ELF-1 (cell line): Measurements from ENCODE around the gene WASF3.
A peak's percentile ranks its signal among the peaks of the same experiment; 100 is the strongest.

ENCODE experiments used
- DNase-seq: peaks from one replicate; pipeline ENCODE4 v3.0.0-alpha.2; 2016; ENCODE audit warnings: low read depth, low spot score

The WASF3 gene

DNA sequence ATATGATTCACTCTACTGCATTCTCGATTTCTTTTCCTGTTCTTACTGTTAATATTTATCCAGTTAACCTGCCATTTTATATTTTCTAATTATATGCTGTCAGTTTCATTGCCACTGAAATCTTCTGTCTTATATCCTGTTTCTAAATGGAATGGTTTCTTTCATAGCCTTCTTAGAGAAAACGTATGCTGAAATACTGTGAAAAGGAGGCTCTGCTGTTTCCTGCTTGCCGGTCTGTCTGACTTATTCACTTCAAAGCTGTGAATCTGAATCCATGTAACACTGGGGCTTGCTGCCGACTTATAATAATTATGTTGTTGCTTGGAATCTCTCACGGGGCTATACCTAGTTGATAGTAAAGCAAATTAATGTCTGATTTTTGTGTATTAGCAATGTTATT, 123.1 kb downstream of the WASF3 start:
- no peak for DNase-seq

DNA sequence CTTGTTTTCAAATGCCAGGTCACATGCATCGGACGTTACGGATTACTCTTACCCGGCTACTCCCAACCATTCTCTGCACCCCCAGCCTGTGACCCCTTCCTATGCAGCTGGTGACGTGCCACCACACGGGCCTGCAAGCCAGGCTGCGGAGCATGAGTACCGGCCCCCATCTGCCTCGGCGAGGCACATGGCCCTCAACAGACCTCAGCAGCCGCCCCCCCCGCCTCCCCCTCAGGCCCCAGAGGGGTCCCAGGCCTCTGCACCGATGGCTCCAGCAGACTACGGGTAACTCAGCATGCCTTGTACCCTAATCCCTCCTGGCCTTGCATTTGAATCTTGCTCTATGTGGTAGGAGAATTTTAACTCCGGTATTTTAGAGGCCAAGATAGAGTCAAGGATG, 123.6 kb downstream of the WASF3 start:
- no peak for DNase-seq

DNA sequence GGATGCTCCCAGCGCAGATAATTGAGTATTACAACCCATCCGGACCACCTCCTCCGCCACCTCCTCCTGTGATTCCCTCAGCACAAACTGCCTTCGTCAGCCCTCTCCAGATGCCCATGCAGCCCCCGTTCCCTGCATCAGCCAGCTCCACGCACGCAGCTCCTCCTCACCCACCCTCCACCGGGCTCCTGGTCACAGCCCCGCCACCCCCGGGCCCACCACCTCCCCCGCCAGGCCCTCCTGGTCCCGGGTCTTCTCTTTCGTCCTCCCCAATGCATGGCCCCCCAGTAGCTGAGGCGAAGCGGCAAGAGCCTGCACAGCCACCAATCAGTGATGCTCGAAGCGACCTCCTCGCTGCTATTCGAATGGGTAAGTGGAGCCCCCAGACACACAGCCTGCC, 125.1 kb downstream of the WASF3 start:
- no peak for DNase-seq

- DNase-seq: no peak
Measured at GRCh38 chr13:26685606-26686005, 128.1 kb downstream of the WASF3 start.

DNA sequence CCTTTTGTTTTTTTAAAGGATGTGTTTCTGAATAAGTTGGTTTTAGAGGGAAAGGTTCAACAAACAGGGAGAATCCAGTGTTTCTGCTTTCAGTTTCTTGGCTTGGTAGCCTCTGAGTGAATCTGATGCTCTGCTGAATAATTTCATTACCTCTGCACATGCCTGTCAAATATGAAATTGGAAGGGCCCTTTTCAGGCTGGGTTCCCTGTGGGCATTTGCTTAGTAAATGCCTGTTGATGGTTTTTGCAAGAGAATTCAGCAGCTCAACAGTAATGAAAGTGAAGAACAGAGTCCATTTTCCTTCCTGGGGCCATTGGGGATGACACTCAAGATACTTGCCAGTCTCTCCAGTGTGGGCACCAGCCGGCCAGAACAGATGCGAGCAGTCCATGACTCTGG, 128.8 kb downstream of the WASF3 start:
- DNase-seq: no peak

DNA sequence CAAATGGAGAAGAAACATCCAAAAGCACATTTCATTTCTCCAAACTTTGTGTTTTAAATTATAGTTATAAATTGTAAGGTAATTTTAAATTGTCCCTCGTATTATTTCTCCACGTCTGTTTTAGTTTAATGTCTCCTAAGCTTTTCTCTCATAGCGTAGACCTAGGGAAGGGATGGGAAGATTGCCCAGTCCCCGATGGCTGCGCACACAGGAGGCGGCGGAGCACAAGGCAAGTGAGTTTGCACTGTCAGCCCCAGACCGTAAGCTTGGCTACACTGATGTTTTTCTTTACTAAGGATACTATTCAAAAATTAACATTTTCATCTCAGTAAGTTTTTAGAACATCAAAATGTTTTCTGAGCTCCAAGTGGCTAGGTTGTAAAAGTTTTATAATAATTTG, 130.8 kb downstream of the WASF3 start:
- DNase-seq: no peak

- no peak for DNase-seq
Measured at GRCh38 chr13:26688980-26689379, 131.5 kb downstream of the WASF3 start.

- no peak for DNase-seq
Measured at GRCh38 chr13:26693749-26694463, 136.4 kb downstream of the WASF3 start.

GRCh38 chr13:26694609-26695359, 137.3 kb downstream of the WASF3 start:
- no peak for DNase-seq

DNA sequence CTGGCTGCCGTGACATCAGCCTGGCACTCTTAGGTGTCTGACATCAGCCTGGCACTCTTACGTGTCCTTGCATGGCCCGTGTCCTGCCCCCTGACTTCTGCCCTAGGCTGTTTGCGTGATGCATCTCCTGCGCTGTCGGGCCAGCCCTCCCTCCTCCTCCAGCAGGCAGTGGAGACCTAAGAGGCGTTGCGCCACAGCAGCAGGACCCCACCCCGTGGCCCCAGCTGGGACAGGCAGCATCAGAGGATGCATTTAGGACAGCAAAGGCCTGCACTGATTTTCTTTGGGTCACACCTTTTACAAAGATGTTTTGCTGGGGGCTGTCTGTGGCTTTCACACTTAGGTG, 137.8 kb downstream of the WASF3 start:
- DNase-seq: no peak

DNA sequence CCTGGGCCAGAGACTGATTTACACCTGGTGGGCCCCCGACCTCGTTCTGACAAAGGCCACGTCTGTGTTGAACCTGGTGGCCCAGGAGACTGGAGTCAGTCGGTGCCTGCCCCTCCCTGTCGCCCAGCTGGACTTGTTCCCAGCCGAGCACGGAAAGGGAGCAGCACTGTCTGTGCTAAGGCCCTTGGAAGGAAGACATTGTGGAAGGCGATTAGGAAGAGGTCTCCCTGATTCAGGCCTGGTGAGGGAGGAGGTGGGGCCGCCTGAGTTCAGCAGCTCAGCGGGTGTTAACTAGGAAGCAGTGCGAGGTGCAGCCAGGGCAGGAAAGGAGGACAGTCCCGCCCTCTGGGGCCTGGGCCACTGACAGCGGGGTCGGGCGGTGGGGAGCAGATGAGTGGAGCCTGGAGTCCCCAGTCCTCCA, 138.4 kb downstream of the WASF3 start:
- DNase-seq: no peak

DNA sequence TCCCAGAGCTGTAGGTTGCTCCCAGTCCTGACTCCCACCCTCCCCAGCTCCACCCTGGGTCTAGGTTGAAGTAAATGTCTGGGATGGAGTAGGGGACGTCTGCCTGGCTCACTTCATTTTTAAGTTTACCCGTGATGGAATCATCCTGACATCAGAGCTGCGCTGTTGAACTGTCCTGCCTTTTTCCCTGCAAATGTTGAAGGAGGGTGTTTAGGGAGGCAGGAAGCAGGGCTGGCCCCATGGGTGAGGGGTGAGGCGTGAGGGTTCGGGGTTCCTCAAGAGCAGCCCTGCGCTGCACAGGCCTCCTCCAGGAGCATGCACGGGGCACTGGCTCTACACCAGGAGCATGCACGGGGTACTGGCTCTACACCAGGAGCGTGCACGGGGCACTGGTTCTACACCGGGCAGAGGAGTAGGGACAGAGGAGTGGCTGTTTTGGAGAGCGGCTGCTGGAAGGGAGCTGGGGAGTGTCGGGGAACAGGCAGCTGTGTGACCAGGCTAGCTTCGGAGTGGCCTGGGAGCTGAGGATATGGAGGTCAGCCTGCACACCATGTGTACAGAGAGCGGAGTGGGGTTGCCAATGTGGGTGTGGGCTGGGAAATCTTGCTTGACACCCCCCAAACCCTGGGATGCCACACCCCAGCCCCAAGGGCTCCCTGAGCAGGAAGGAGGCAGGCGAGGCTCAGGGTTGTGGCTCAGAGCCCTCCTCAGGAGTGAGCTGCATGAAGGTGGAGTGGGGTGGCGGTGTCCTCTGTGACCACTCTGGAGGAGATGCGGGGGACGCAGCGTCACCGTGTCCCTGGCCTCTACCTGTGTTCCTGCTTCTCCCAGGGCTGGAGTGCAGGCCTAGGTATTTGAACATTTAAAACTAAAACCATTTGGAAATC, 139.8 kb downstream of the WASF3 start:
- DNase-seq: no peak

DNA sequence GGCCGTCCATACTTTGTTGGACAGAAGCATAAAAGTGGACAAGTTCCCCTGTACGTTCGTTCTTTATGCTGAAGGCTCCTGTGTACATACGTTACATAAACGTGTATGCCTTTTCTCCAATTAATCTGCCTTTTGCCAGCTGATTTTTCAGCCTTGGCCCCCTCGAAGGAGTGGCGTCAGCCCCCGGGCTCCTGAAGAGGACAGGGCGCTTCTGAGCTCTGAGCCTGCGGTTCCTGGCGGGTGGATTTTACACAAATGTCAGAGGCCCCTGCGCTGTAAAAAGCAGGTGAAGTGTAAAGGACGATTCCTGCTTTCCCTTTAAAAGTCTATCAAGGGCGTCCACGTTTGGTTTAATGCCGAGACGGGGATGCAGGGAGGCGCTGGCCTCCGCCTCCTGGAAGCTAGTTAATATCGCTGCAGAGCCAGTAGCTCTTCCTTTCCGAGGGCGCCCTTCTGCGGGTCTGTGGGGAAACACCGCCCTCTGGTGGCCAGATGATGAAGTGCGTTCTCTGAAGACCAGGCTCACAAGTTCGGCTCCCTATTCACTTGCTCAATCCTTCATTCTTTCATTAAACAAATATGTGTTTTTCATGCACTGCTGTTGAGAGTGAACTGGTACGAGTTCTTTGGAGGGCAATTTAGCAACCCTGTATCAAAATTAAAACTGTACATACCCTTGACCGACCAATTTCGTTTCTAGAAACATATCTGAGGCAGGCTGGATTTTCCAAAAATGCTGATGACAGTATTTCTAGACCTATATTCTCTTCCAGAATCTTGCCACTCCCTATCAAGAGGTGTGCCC, 141.1 kb downstream of the WASF3 start:
- DNase-seq: peak; percentile 90

DNA sequence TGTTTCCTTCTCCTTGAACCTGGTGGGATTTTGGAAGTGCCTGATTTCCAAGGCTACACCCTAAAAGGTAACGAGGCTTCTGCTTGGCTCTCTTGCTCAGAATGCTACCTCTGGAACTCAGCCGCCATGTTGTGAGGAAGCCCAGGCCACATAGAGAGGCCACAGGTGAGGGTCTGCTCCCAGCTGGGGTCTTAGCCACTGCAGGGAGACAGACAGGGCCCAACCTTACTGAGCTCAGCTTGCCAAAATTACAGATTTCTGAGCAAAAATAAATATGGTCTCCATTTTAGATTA, 141.7 kb downstream of the WASF3 start:
- DNase-seq: no peak

- no peak for DNase-seq
Measured at GRCh38 chr13:26705536-26705935, 148.1 kb downstream of the WASF3 start.

- no peak for DNase-seq
Measured at GRCh38 chr13:26706381-26706780, 148.9 kb downstream of the WASF3 start.

DNA sequence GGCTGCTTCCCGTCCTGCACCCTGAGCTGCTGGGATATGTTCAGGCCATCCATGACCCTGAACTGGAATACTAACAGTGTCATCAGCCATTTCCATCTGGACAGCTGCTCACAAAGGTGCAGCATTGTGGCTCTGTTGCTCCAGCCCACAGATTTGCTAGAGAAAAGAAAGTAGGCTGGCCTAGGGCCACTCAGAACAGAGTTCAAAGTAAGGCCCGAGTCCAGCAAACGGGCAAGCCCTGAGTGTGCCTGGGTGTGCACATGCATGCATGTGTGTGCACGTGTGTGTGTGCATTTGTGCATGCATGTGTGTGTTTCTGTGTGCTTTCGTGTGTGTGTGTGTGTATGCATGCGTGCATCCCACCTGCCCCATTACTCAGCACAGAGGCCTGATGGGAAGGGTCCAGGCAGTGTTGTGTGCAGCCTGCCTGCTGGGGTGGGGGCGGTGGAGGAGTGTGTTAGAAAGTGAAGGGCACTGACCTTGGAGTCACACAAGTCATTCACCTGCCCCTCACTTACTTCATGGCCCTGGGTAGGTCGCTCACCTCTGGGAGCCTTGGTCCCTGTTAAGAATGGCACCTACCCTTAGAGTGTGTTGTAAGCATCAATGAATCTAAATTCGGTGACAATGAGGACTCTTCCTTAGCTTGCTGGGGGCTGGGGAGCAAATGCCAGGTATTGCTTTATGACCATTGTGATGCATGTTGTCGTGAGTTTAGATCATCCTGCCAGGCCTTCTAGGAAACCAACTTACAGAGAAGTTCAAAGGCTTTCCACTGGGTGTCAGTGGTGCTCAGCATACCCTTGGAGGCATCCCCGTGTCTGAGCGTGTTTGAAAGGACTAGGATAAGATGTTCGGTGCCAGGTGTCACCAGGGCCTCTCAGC, 149.9 kb downstream of the WASF3 start:
- peak; percentile 73 for DNase-seq

- no peak for DNase-seq
Measured at GRCh38 chr13:26708007-26708297, 150.5 kb downstream of the WASF3 start.

- no peak for DNase-seq
Measured at GRCh38 chr13:26709461-26709860, 152.0 kb downstream of the WASF3 start.

- peak; percentile 72 for DNase-seq
Measured at GRCh38 chr13:26710166-26710565, 152.7 kb downstream of the WASF3 start.

DNA sequence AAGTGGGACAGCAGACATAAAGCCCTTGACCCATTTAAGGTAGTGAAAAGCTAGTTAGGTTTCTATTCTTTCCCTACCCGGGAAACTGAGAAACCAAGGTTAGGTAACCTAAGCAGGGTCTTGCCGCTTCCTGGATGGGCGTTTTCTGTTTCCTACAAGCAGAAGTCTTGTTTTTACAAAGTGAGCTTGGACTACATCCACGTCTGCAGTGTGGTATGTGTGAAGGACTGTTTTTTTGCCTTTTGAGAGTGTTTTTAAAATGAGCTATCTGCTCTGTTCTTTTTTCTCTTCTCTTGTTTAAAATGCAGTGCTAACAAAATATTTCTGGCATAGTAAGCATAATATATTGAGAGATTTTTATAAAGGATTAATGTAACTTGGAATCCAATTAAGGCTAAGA, 153.7 kb downstream of the WASF3 start:
- no peak for DNase-seq
